Coronary artery (tissue), 2 donors: ENCODE data around the gene ARNT2.

Experiments used
- DNase-seq: peaks from one replicate; pipeline ENCODE4 v3.0.0-alpha.2; 2017; ENCODE audit warnings: low spot score
- H3K27ac ChIP-seq, 2 donors: fragments of 200-600 bp; sonication (generic); one replicate each; pipeline ENCODE4 v1.5.1; 2016 to 2019
- H3K4me3 ChIP-seq: fragments of 200-600 bp; sonication (generic); 2 replicates; pipeline ENCODE4 v1.5.1; 2016; ENCODE audit warnings: mild to moderate bottlenecking, moderate library complexity
- CTCF ChIP-seq: fragments of 200-600 bp; sonication (generic); IDR thresholded peaks from one replicate; pipeline ENCODE4 v1.5.1; 2019; ENCODE audit warnings: antibody characterized with exemption

The ARNT2 gene

DNA sequence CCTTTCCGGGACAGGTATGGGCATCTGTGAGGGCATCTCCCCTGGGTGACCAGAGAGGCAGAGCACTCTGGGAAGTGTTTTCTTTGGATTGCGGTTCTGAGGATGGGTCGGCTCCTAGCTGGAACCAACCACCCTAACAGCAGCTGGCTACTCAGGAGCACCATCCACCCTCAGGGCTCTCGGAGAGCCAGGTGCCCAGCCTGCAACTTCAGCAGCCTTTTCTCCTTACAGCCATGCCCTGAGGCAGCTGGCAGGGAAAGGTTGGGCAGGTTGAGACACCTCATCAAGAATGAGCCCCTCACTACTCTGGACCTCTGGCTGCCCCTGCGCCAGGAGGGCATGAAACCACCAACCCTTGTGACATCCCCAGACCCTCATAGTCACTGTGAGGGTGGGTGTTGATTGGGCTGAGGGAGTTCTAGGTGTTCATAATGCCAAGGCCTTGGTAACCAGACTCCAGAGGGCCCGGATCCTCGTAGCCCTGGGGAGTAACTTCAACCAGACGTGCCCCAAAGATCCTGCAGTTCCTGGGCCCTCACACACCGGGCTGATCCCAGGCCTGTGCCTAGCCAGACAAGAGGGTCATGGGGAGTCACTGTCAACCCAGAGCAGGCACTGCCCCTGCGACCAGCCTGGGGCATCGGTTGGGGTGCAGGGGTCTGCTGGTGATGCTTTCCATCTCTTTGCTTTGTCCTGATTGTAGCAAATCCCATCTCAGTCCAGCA, 176.5 kb downstream of the ARNT2 start:
- Histone ChIP-seq H3K4me3 (no peak overlapping the region), H3K27ac (no peak overlapping the region)
- no peak for DNase-seq
- no peak for TF ChIP-seq CTCF

GRCh38 chr15:80581976-80582375, 177.8 kb downstream of the ARNT2 start:
- no peak overlapping the region for H3K4me3 ChIP-seq
- no peak for DNase-seq

GRCh38 chr15:80582816-80583423, 178.7 kb downstream of the ARNT2 start:
- H3K4me3 ChIP-seq = no peak overlapping the region
- no peak for DNase-seq
- TF ChIP-seq CTCF = no peak
- H3K27ac ChIP-seq = no peak overlapping the region

More at GRCh38 chr15:80581976-80582375, 177.8 kb downstream of the ARNT2 start:
- no peak for TF ChIP-seq CTCF
- H3K27ac ChIP-seq = no peak overlapping the region

- TF ChIP-seq CTCF = no peak
- no peak for DNase-seq
- Histone ChIP-seq H3K27ac (no peak overlapping the region), H3K4me3 (no peak overlapping the region)
Measured at GRCh38 chr15:80584561-80584964, 180.4 kb downstream of the ARNT2 start.

GRCh38 chr15:80584973-80585525, 180.9 kb downstream of the ARNT2 start:
- H3K4me3 ChIP-seq = no peak overlapping the region
- no peak for DNase-seq
- no peak overlapping the region for H3K27ac ChIP-seq
- TF ChIP-seq CTCF = no peak

DNA sequence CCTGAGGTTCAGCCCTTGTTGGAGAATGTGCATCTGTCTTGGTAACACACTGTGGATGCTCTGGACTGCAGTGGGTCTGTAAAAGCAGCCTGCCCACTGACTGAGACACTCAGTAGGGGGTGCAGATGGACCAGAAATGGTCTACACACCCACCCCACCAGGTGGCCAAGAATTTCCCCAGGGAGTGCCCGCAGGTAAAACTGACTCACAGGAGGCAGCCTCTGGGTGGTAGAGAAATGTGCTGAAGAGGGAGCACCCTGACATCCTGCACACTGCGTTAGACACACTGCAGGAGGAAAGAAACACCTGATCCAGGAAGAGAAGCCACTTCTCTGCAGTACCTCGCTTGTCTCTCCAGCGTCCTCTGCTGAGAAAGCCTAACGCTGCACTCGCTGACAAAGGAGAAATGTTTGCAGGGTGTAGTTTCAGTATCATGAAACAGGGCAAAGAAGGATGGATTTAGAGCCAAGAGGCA, 181.4 kb downstream of the ARNT2 start:
- no peak for TF ChIP-seq CTCF
- DNase-seq = no peak
- Histone ChIP-seq H3K27ac (no peak overlapping the region), H3K4me3 (no peak overlapping the region)
